Measurements from ENCODE around the gene COBL.

COBL gene

GRCh38 chr7:51053160-51053925 is 263.3 kb downstream of the COBL start:
- H3K9me3 ChIP-seq (ENCODE audit: insufficient read depth, low read depth, low read length), result no peaks in the 10 kb centered on the region
- no peaks in the 10 kb centered on the region for H3K9me2 ChIP-seq (replicated peaks; ENCODE audit: low read depth, low read length)
- H3K4me2 ChIP-seq (ENCODE audit: low read depth, low read length, poor library complexity, severe bottlenecking), result no peak overlapping the region
- no peaks in the 10 kb centered on the region for H3K36me3 ChIP-seq (ENCODE audit: insufficient read depth, low read length)
- H3K79me2 ChIP-seq (ENCODE audit: insufficient read depth, low read length), result no peaks in the 10 kb centered on the region
- no peak overlapping the region for H3K4me3 ChIP-seq (ENCODE audit: low read length, poor library complexity, severe bottlenecking)
- H2AFZ ChIP-seq (ENCODE audit: low read length), result no peak overlapping the region
- TF ChIP-seq EZH2phosphoT487 (IDR thresholded peaks at IDR 0.05; ENCODE audit: borderline replicate concordance), result no peak
- no peak for TF ChIP-seq CTCF (conservative IDR thresholded peaks at IDR 0.05; ENCODE audit: low read length)
- H3K9ac ChIP-seq (ENCODE audit: low read depth, low read length, poor library complexity, severe bottlenecking), result no peak overlapping the region
- no peaks in the 10 kb centered on the region for H3K4me1 ChIP-seq (ENCODE audit: insufficient read depth, low read length, poor library complexity, severe bottlenecking)
- H3K27me3 ChIP-seq (ENCODE audit: insufficient read depth, low read length, poor library complexity, severe bottlenecking), result no peaks in the 10 kb centered on the region
- H3F3A ChIP-seq (ENCODE audit: low read depth), result no peaks in the 10 kb centered on the region
- H4K20me1 ChIP-seq (ENCODE audit: insufficient read depth, low read length, poor library complexity, severe bottlenecking), result no peaks in the 10 kb centered on the region

GRCh38 chr7:51046482-51046881 is 270.1 kb downstream of the COBL start:
- no peak for TF ChIP-seq CTCF (conservative IDR thresholded peaks at IDR 0.05; ENCODE audit: low read length)
- TF ChIP-seq EZH2phosphoT487 (IDR thresholded peaks at IDR 0.05; ENCODE audit: borderline replicate concordance), result no peak
- no peaks in the 10 kb centered on the region for H3K79me2 ChIP-seq (ENCODE audit: insufficient read depth, low read length)
- H3K36me3 ChIP-seq (ENCODE audit: insufficient read depth, low read length), result no peaks in the 10 kb centered on the region
- no peak overlapping the region for H3K9ac ChIP-seq (ENCODE audit: low read depth, low read length, poor library complexity, severe bottlenecking)
- no peaks in the 10 kb centered on the region for H3K9me2 ChIP-seq (replicated peaks; ENCODE audit: low read depth, low read length)
- H3K4me1 ChIP-seq (ENCODE audit: insufficient read depth, low read length, poor library complexity, severe bottlenecking), result no peaks in the 10 kb centered on the region
- no peaks in the 10 kb centered on the region for H3K27me3 ChIP-seq (ENCODE audit: insufficient read depth, low read length, poor library complexity, severe bottlenecking)
- no peaks in the 10 kb centered on the region for H4K20me1 ChIP-seq (ENCODE audit: insufficient read depth, low read length, poor library complexity, severe bottlenecking)
- H2AFZ ChIP-seq (ENCODE audit: low read length), result no peak overlapping the region
- H3K9me3 ChIP-seq (ENCODE audit: insufficient read depth, low read depth, low read length), result no peaks in the 10 kb centered on the region
- no peak overlapping the region for H3K4me2 ChIP-seq (ENCODE audit: low read depth, low read length, poor library complexity, severe bottlenecking)
- no peaks in the 10 kb centered on the region for H3F3A ChIP-seq (ENCODE audit: low read depth)
- H3K4me3 ChIP-seq (ENCODE audit: low read length, poor library complexity, severe bottlenecking), result no peak overlapping the region

- Histone ChIP-seq H3F3A (ENCODE audit: low read depth) (no peaks in the 10 kb centered on the region), H2AFZ (ENCODE audit: low read length) (no peak overlapping the region), H4K20me1 (ENCODE audit: insufficient read depth, low read length, poor library complexity, severe bottlenecking) (no peaks in the 10 kb centered on the region), H3K79me2 (ENCODE audit: insufficient read depth, low read length) (no peaks in the 10 kb centered on the region), H3K36me3 (ENCODE audit: insufficient read depth, low read length) (no peaks in the 10 kb centered on the region), H3K4me3 (ENCODE audit: low read length, poor library complexity, severe bottlenecking) (no peak overlapping the region), H3K9ac (ENCODE audit: low read depth, low read length, poor library complexity, severe bottlenecking) (no peak overlapping the region), H3K27me3 (ENCODE audit: insufficient read depth, low read length, poor library complexity, severe bottlenecking) (no peaks in the 10 kb centered on the region), H3K4me2 (ENCODE audit: low read depth, low read length, poor library complexity, severe bottlenecking) (no peak overlapping the region), H3K4me1 (ENCODE audit: insufficient read depth, low read length, poor library complexity, severe bottlenecking) (no peaks in the 10 kb centered on the region), H3K9me2 (replicated peaks; ENCODE audit: low read depth, low read length) (no peaks in the 10 kb centered on the region), H3K9me3 (ENCODE audit: insufficient read depth, low read depth, low read length) (no peaks in the 10 kb centered on the region)
- TF ChIP-seq EZH2phosphoT487 (IDR thresholded peaks at IDR 0.05; ENCODE audit: borderline replicate concordance), result no peak
- no peak for TF ChIP-seq CTCF (conservative IDR thresholded peaks at IDR 0.05; ENCODE audit: low read length)
These were observed 270.5 kb downstream of the COBL start for GRCh38 chr7:51046103-51046466.

All from Loucy (cell line).